Measurements from ENCODE around the gene CLPTM1L. TPM values are rescaled to one million over a fixed set of nuclear protein-coding genes. Genes with fewer than 3 reads are reported as not detected.

The CLPTM1L gene
- total RNA-seq, 2 experiments from 2014 or later = 395 TPM

- peak overlapping the region; percentile 79 for H3K4me3 ChIP-seq (ENCODE audit: low read depth, low read length, poor library complexity, severe bottlenecking)
- H4K20me1 ChIP-seq (ENCODE audit: insufficient read depth, low read length) = peaks cover 7% of the 10 kb centered on the region; the same call in 1 of the 2 replicates
- BruUV-seq (replicated peaks) = no TSS peak
- H3K4me2 ChIP-seq (ENCODE audit: low read length) = peak overlapping the region; percentile 87
- H3K36me3 ChIP-seq (ENCODE audit: insufficient read depth, low read length) = peaks cover 48% of the 10 kb centered on the region
- H3K27ac ChIP-seq (ENCODE audit: low read depth, low read length, poor library complexity, severe bottlenecking) = peak overlapping the region; percentile 87
- no peaks in the 10 kb centered on the region for H3K9me3 ChIP-seq (ENCODE audit: low read length)
- TF ChIP-seq, protein P1, sequence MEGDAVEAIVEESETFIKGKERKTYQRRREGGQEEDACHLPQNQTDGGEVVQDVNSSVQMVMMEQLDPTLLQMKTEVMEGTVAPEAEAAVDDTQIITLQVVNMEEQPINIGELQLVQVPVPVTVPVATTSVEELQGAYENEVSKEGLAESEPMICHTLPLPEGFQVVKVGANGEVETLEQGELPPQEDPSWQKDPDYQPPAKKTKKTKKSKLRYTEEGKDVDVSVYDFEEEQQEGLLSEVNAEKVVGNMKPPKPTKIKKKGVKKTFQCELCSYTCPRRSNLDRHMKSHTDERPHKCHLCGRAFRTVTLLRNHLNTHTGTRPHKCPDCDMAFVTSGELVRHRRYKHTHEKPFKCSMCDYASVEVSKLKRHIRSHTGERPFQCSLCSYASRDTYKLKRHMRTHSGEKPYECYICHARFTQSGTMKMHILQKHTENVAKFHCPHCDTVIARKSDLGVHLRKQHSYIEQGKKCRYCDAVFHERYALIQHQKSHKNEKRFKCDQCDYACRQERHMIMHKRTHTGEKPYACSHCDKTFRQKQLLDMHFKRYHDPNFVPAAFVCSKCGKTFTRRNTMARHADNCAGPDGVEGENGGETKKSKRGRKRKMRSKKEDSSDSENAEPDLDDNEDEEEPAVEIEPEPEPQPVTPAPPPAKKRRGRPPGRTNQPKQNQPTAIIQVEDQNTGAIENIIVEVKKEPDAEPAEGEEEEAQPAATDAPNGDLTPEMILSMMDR (conservative IDR thresholded peaks at IDR 0.05; ENCODE audit: low read length) = no peak
- TF ChIP-seq EZH2phosphoT487 (IDR thresholded peaks at IDR 0.05; ENCODE audit: borderline replicate concordance, low read depth, low read length) = no peak
- peaks cover 60% of the 10 kb centered on the region for H3K4me1 ChIP-seq (ENCODE audit: insufficient read depth, low read length, poor library complexity, severe bottlenecking)
- ChIA-PET POLR2A (interaction anchor here (0.7 to 7.0 kb wide), 5 partner anchors 12 to 24 kb away, joined by 3 to 60 read pairs (median 3); no protein-coding TSS in a partner anchor), CTCF (ENCODE audit: unreplicated experiment) (interaction anchor here (0.6 kb wide), 3 partner anchors 19 to 51 kb away, joined by 3 to 4 read pairs (median 4); partner anchors contain the start of gene CLPTM1L)
- H2AFZ ChIP-seq (ENCODE audit: low read length) = no peak overlapping the region
- peaks cover 63% of the 10 kb centered on the region for H3K79me2 ChIP-seq (ENCODE audit: insufficient read depth, low read depth, low read length)
- no peaks in the 10 kb centered on the region for H3K9me2 ChIP-seq (ENCODE audit: insufficient read depth, low read length)
- intact Hi-C loops (cut with micrococcal nuclease; ENCODE audit: unreplicated experiment) = loop anchor here (1.0 to 2.0 kb wide), 2 partner anchors 19 to 49 kb away; no protein-coding TSS in a partner anchor
- DNase-seq (ENCODE audit: low spot score) = peak; percentile 68
Observed at GRCh38 chr5:1293416-1294205, 51.3 kb downstream of the CLPTM1L start.

DNA sequence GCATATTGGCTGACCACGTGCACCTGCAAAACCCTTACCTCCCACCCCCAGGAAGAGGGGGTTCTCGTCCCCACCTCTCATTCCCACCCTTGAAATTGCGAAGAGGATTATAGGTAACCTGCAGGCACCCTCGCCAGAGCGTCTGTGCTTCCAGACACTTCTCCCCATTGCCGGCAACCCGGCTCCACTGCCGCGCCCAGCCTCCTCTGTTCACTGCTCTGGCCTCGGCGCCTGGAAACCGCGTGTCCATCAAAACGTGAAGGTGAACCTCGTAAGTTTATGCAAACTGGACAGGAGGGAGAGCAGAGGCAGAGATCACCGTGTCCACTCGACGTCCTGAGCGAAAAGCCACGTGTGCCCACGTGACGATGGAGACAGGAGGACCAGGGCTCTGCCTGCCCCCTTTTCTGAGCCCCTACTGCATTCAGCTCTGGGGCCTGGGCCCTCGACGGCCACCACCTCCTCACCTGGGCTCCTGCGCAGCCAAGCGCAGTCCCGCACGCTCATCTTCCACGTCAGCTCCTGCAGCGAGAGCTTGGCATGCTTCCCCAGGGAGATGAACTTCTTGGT, 52.0 kb downstream of the CLPTM1L start:
- TF ChIP-seq, protein P1 (conservative IDR thresholded peaks at IDR 0.05; ENCODE audit: low read length) = no peak
- no peak for TF ChIP-seq EZH2phosphoT487 (IDR thresholded peaks at IDR 0.05; ENCODE audit: borderline replicate concordance, low read depth, low read length)
- Histone ChIP-seq H3K9me3 (ENCODE audit: low read length) (no peaks in the 10 kb centered on the region), H3K79me2 (ENCODE audit: insufficient read depth, low read depth, low read length) (peaks cover 70% of the 10 kb centered on the region), H3K4me1 (ENCODE audit: insufficient read depth, low read length, poor library complexity, severe bottlenecking) (peaks cover 60% of the 10 kb centered on the region), H3K27ac (ENCODE audit: low read depth, low read length, poor library complexity, severe bottlenecking) (peak overlapping the region; percentile 87), H3K36me3 (ENCODE audit: insufficient read depth, low read length) (peaks cover 55% of the 10 kb centered on the region), H3K9me2 (ENCODE audit: insufficient read depth, low read length) (no peaks in the 10 kb centered on the region), H4K20me1 (ENCODE audit: insufficient read depth, low read length) (peaks cover 7% of the 10 kb centered on the region; the same call in 1 of the 2 replicates), H2AFZ (ENCODE audit: low read length) (no peak overlapping the region), H3K4me3 (ENCODE audit: low read depth, low read length, poor library complexity, severe bottlenecking) (peak overlapping the region; percentile 79), H3K4me2 (ENCODE audit: low read length) (peak overlapping the region; percentile 87)
- POLR2A ChIA-PET = interaction anchor here (0.7 to 7.0 kb wide), 3 partner anchors 18 to 25 kb away, joined by 3 to 60 read pairs (median 6); no protein-coding TSS in a partner anchor
- no TSS peak for BruUV-seq (replicated peaks)
- intact Hi-C loops (cut with micrococcal nuclease; ENCODE audit: unreplicated experiment) = no loop called here
- peak; percentile 40 for DNase-seq (ENCODE audit: low spot score)
- CTCF ChIA-PET (ENCODE audit: unreplicated experiment) = interaction anchor here (0.6 kb wide), 2 partner anchors 20 to 30 kb away, joined by 3 to 4 read pairs; no protein-coding TSS in a partner anchor
